Mucosa of rectum (tissue), 2 donors: ENCODE measurements around the gene CUEDC2.

Source experiments
- H3K27ac ChIP-seq, 2 donors: one replicate each; pipeline ENCODE4 v1.7.0; 2013; ENCODE audit warnings: inconsistent platforms in 2 of 2, low read depth in 2 of 2, low read length in 2 of 2
- H3K27me3 ChIP-seq, 2 donors: one replicate each; pipeline ENCODE4 v1.7.0; 2013; ENCODE audit warnings: low read length in 2 of 2; ENCODE audit not compliant: control insufficient read depth in 2 of 2, insufficient read depth in 2 of 2
- H3K36me3 ChIP-seq, 2 donors: one replicate each; pipeline ENCODE4 v1.7.0; 2013; ENCODE audit warnings: low read length in 2 of 2; ENCODE audit not compliant: control insufficient read depth in 2 of 2, insufficient read depth in 2 of 2
- H3K4me1 ChIP-seq, 2 donors: one replicate each; pipeline ENCODE4 v1.7.0; 2013; ENCODE audit warnings: low read length in 2 of 2, mild to moderate bottlenecking in 1 of 2; ENCODE audit not compliant: control insufficient read depth in 2 of 2, insufficient read depth in 2 of 2
- H3K4me3 ChIP-seq, 2 donors: one replicate each; pipeline ENCODE4 v1.7.0; 2013; ENCODE audit warnings: low read length in 2 of 2
- H3K9ac ChIP-seq, 2 donors: one replicate each; pipeline ENCODE4 v1.7.0; 2013; ENCODE audit warnings: low read length in 2 of 2, low read depth in 1 of 2, mild to moderate bottlenecking in 1 of 2
- H3K9me3 ChIP-seq, 2 donors: one replicate each; pipeline ENCODE4 v1.7.0; 2013; ENCODE audit warnings: low read length in 2 of 2; ENCODE audit not compliant: control insufficient read depth in 2 of 2
- donor health status: healthy.
- donor health status: Normal muscosa, but diverticular disease.

The CUEDC2 gene

GRCh38 chr10:102426803-102427287, 5.5 kb downstream of the CUEDC2 start:
- Histone ChIP-seq H3K4me1 (peaks cover 20 to 21% of the 10 kb centered on the region in 2 donors), H3K4me3 (no peak overlapping the region), H3K36me3 (peaks cover 9 to 19% of the 10 kb centered on the region in 2 donors), H3K27me3 (no peaks in the 10 kb centered on the region), H3K9ac (no peak overlapping the region), H3K9me3 (no peaks in the 10 kb centered on the region), H3K27ac (no peak overlapping the region)

DNA sequence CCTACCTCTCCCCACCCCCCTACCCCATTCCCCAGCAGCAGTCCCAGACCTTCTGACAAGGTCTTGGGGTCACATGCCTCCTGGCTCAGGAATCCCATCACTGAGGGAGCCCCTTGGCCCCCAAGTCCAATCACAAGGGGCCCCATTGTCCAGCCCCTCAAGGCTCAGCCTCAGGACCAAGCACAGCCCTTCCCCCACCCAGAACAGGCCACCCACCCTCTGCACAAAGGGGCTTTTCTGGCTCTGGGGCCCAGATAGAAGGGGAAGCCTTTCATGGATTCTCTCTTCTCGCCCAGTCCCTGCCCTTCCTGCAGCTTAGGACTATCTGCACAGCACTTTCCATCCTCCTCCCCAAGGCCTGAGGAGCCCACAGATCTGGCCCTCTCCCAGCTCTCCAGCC, 6.9 kb downstream of the CUEDC2 start:
- Histone ChIP-seq H3K9ac (no peak overlapping the region), H3K4me3 (no peak overlapping the region), H3K27me3 (no peaks in the 10 kb centered on the region), H3K36me3 (peaks cover 9 to 19% of the 10 kb centered on the region in 2 donors), H3K27ac (no peak overlapping the region), H3K9me3 (no peaks in the 10 kb centered on the region), H3K4me1 (peaks cover 18% of the 10 kb centered on the region in 2 donors)

DNA sequence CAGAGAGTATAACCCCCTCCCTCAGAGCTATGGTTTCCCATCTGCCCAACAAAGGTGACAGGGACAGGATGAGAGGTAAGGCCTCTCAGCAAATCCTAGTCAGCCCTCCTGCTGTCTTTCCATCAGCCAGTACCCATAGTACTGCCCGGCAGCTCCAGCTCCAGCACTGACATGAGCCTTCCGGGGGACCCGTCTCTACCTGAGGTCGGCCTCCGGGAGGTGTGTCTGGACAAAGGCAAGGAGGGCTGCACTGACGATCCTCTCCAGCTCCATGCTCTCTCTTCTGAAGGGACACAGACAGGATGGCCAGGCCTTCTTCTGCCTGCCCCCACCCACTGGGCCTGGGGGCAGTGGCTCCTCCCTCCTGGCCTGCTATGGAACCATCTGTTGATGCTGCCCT, 7.5 kb downstream of the CUEDC2 start:
- Histone ChIP-seq H3K9ac (no peak overlapping the region), H3K4me1 (peaks cover 22 to 23% of the 10 kb centered on the region in 2 donors), H3K4me3 (no peak overlapping the region), H3K27me3 (no peaks in the 10 kb centered on the region), H3K36me3 (peaks cover 9 to 19% of the 10 kb centered on the region in 2 donors), H3K9me3 (no peaks in the 10 kb centered on the region), H3K27ac (no peak overlapping the region)

DNA sequence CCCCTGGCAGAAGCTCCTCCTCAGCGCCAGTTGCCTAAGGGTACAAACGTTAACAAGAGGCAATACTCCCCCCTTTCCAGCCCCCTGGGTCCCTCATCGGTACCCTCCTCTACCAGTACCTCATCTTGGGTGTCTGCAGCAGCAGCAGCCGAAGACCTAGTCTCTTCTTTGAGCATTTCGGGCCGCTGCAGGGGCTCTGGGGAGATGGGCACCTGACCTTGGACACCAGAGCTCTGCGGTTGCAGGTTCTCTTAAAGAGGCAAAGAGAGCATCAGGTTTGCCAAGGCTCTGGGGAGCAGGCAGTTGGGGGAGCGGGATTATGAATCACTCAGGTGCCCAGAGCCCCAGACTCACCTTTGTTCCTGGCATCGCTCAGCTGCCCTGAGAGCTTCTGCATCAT, 8.2 kb downstream of the CUEDC2 start:
- no peak overlapping the region for H3K27ac ChIP-seq
- H3K4me1 ChIP-seq = peaks cover 29 to 30% of the 10 kb centered on the region in 2 donors
- no peak overlapping the region for H3K9ac ChIP-seq
- no peaks in the 10 kb centered on the region for H3K27me3 ChIP-seq
- peaks cover 9 to 19% of the 10 kb centered on the region in 2 donors for H3K36me3 ChIP-seq
- H3K9me3 ChIP-seq = no peaks in the 10 kb centered on the region
- H3K4me3 ChIP-seq = no peak overlapping the region

DNA sequence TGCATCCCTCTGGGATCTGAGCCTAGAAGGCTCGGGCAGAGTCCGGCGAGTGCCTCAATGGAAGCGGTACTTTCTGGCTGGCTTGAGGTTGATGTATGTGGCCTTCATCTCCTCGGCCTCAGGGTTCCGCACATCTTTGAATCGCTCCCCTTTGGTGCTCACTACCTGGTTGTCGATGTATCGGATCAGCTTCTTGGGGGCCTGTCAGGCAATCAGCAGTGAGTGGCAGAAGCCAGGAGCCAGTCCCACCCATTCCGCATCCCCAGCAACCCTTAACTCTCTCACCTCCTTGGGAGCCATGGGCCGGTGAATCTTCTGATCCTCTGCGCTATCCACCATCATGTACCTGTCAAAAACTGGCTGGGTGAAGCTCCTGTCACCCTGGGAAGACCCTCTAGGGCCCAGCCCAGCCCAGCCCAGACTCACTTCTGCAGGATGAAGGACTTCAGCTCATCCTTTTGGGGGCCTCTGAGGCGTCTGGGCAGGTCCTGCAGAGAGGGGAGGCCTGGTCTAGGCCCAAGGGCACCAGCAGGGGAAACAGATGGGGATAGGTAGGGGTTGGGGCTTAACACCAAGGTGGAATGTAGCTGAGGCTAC, 8.9 kb downstream of the CUEDC2 start:
- Histone ChIP-seq H3K9ac (no peak overlapping the region), H3K4me1 (peaks cover 29 to 33% of the 10 kb centered on the region in 2 donors), H3K9me3 (no peaks in the 10 kb centered on the region), H3K27ac (no peak overlapping the region), H3K36me3 (peaks cover 9 to 19% of the 10 kb centered on the region in 2 donors), H3K4me3 (peak overlapping the region; percentile 92 to 98), H3K27me3 (peaks cover 0 to under 1% of the 10 kb centered on the region in 2 donors)

- peak overlapping the region; percentile 92 to 95 for H3K27ac ChIP-seq
- H3K27me3 ChIP-seq = peaks cover 6% of the 10 kb centered on the region in 2 donors
- peaks cover 9 to 19% of the 10 kb centered on the region in 2 donors for H3K36me3 ChIP-seq
- H3K4me1 ChIP-seq = peaks cover 29 to 33% of the 10 kb centered on the region in 2 donors
- H3K9ac ChIP-seq = peak overlapping the region; percentile 88 to 91
- H3K9me3 ChIP-seq = no peaks in the 10 kb centered on the region
- H3K4me3 ChIP-seq = peak overlapping the region; percentile 92 to 98
These were observed 9.7 kb downstream of the CUEDC2 start for GRCh38 chr10:102422545-102423129.

- H3K9me3 ChIP-seq = no peaks in the 10 kb centered on the region
- peak overlapping the region; percentile 92 to 95 for H3K27ac ChIP-seq
- peak overlapping the region; percentile 88 to 91 for H3K9ac ChIP-seq
- H3K36me3 ChIP-seq = peaks cover 9 to 16% of the 10 kb centered on the region in 2 donors
- peak overlapping the region; percentile 92 to 98 for H3K4me3 ChIP-seq
- peaks cover 6% of the 10 kb centered on the region in 2 donors for H3K27me3 ChIP-seq
- H3K4me1 ChIP-seq = peaks cover 29 to 33% of the 10 kb centered on the region in 2 donors
These were observed 10.4 kb downstream of the CUEDC2 start for GRCh38 chr10:102421757-102422512.

GRCh38 chr10:102421507-102421756, 10.9 kb downstream of the CUEDC2 start:
- peak overlapping the region; percentile 92 to 98 for H3K4me3 ChIP-seq
- H3K27ac ChIP-seq = peak overlapping the region; percentile 92 to 95
- H3K27me3 ChIP-seq = peaks cover 6% of the 10 kb centered on the region in 2 donors
- H3K9me3 ChIP-seq = no peaks in the 10 kb centered on the region
- H3K9ac ChIP-seq = peak overlapping the region; percentile 88 to 91
- peaks cover 9 to 16% of the 10 kb centered on the region in 2 donors for H3K36me3 ChIP-seq
- peaks cover 29 to 33% of the 10 kb centered on the region in 2 donors for H3K4me1 ChIP-seq

- H3K9ac ChIP-seq = peak within 1 kb of the TSS; percentile 88 to 91
- H3K27me3 ChIP-seq = peaks cover 6% of the 10 kb centered on the region in 2 donors
- no peaks in the 10 kb centered on the region for H3K9me3 ChIP-seq
- H3K27ac ChIP-seq = peak within 1 kb of the TSS; percentile 92 to 95
- H3K4me3 ChIP-seq = peak within 1 kb of the TSS; percentile 92 to 98
- H3K4me1 ChIP-seq = peaks cover 29 to 33% of the 10 kb centered on the region in 2 donors
- H3K36me3 ChIP-seq = peaks cover 9 to 16% of the 10 kb centered on the region in 2 donors
These were observed 11.5 kb downstream of the CUEDC2 start, which contains the start of gene FBXL15 for GRCh38 chr10:102420714-102421506. TSS of gene FBXL15 (plus strand) at chr10:102420836. CDS start at chr10:102421130, 294 bp downstream.
